HCT116 (cell line): ENCODE data around the gene PRKCH. TPM values are rescaled to one million over a fixed set of nuclear protein-coding genes. Genes with fewer than 3 reads are reported as not detected.

Source experiments
- ATAC-seq: fragments of 200-7000 bp; cut with Tn5 transposase; 2 replicates; pipeline ENCODE4 v1.9.1; 2020; ENCODE audit warnings: mild to moderate bottlenecking, moderate library complexity
- BruUV-seq: library from RNA; stranded (reverse); fragments of 400-500 nt; replicated peaks from 2 replicates; lab custom pipeline; 2021; lab: Mats Ljungman, UMichigan
- CTCF ChIA-PET: fragments of 300-600 bp; sonication (Branson Sonifier 250); formaldehyde crosslinking; loops from one replicate; lab custom pipeline; 2021; ENCODE audit warnings: antibody characterized with exemption; lab: Charles Lee
- POLR2A ChIA-PET: fragments of 300-600, 350-600 bp; sonication (Branson Sonifier 250); formaldehyde crosslinking; loops from one replicate; lab custom pipeline; 2021; ENCODE audit warnings: antibody characterized with exemption; lab: Charles Lee
- RAD21 ChIA-PET, 2 experiments: fragments of 300-600 bp; sonication (Branson Sonifier 250); formaldehyde crosslinking; loops; one replicate each; lab custom pipeline; 2023; ENCODE audit warnings: low total read pairs in 2 of 2; ENCODE audit not compliant: uncharacterized antibody in 2 of 2, unreplicated experiment in 2 of 2, low non-redundant PET in 1 of 2; lab: Charles Lee
- DNase-seq: peaks from one replicate; pipeline ENCODE4 v3.0.0-alpha.2; 2010; ENCODE audit warnings: low read depth, low spot score
- H2AFZ ChIP-seq: fragments of 200-600 bp; shearing (Covaris generic), sonication (generic); 2 replicates; pipeline ENCODE4 v1.6.1; 2017; ENCODE audit warnings: low read depth, mixed run types, mixed read lengths, antibody characterized with exemption, low read length; ENCODE audit not compliant: poor library complexity, severe bottlenecking
- H3K27ac ChIP-seq: 2 replicates; pipeline ENCODE4 v1.5.1; 2012; ENCODE audit warnings: low read depth, low read length
- H3K27me3 ChIP-seq: fragments of 200-600 bp; sonication (generic); 2 replicates; pipeline ENCODE4 v1.6.1; 2016; ENCODE audit warnings: mixed run types, low read length, mixed read lengths; ENCODE audit not compliant: insufficient read depth
- H3K36me3 ChIP-seq, 2 experiments: fragments of 200-500 bp in 1 of 2; fragments of 200-600 bp in 1 of 2; sonication (Bioruptor generic) in 1 of 2; sonication (generic) in 1 of 2; 2 replicates each; pipeline versions ENCODE4 v1.5.1 to v1.6.1; 2014 to 2016; ENCODE audit warnings: low read length in 2 of 2, inconsistent platforms in 1 of 2, mixed read lengths in 1 of 2, mixed run types in 1 of 2; ENCODE audit not compliant: insufficient read depth in 2 of 2, control insufficient read depth in 1 of 2
- H3K4me1 ChIP-seq, 2 experiments: fragments of 200-600 bp in 1 of 2; sonication (generic) in 1 of 2; 2 replicates each; pipeline versions ENCODE4 v1.5.1 to v1.6.1; 2012 to 2017; ENCODE audit warnings: low read length in 2 of 2, inconsistent platforms in 1 of 2, mild to moderate bottlenecking in 1 of 2, mixed read lengths in 1 of 2, mixed run types in 1 of 2, moderate library complexity in 1 of 2; ENCODE audit not compliant: insufficient read depth in 2 of 2, control insufficient read depth in 1 of 2
- H3K4me2 ChIP-seq: fragments of 200-600 bp; sonication (generic); 2 replicates; pipeline ENCODE4 v1.6.1; 2017; ENCODE audit warnings: mixed run types, low read length, mixed read lengths
- H3K4me3 ChIP-seq, 2 experiments: fragments of 200-600 bp in 1 of 2; sonication (generic) in 1 of 2; replicated peaks in 1 of 2; 2 replicates each; pipeline ENCODE4 v1.5.1; 2011 to 2016; ENCODE audit warnings: low read length in 2 of 2, control low read depth in 1 of 2, low read depth in 1 of 2, mild to moderate bottlenecking in 1 of 2, mixed read lengths in 1 of 2, mixed run types in 1 of 2
- H3K79me2 ChIP-seq: fragments of 200-600 bp; sonication (generic); 2 replicates; pipeline ENCODE4 v1.6.1; 2017; ENCODE audit warnings: mild to moderate bottlenecking, mixed run types, low read length, moderate library complexity, mixed read lengths; ENCODE audit not compliant: insufficient read depth
- H3K9ac ChIP-seq: fragments of 200-600 bp; sonication (generic); 2 replicates; pipeline ENCODE4 v1.6.1; 2016; ENCODE audit warnings: low read length, mixed read lengths
- H3K9me2 ChIP-seq: fragments of 200-600 bp; sonication (generic), shearing (Covaris generic); 2 replicates; pipeline ENCODE4 v1.6.1; 2017; ENCODE audit warnings: mixed run types, mild to moderate bottlenecking, moderate library complexity; ENCODE audit not compliant: insufficient read depth
- H3K9me3 ChIP-seq, 2 experiments: fragments of 200-500 bp in 1 of 2; fragments of 200-600 bp in 1 of 2; sonication (Bioruptor generic) in 1 of 2; sonication (generic) in 1 of 2; 2 replicates each; pipeline ENCODE4 v1.6.1; 2014 to 2017; ENCODE audit warnings: low read length in 2 of 2, mixed read lengths in 2 of 2, inconsistent platforms in 1 of 2, low read depth in 1 of 2, mild to moderate bottlenecking in 1 of 2, mixed run types in 1 of 2, moderate library complexity in 1 of 2; ENCODE audit not compliant: control insufficient read depth in 1 of 2, insufficient read depth in 1 of 2
- H4K20me1 ChIP-seq: fragments of 200-600 bp; sonication (generic), shearing (Covaris generic); 2 replicates; pipeline ENCODE4 v1.6.1; 2017; ENCODE audit warnings: mixed run types, mild to moderate bottlenecking, moderate library complexity; ENCODE audit not compliant: insufficient read depth
- ATF3 ChIP-seq: IDR thresholded peaks from 2 replicates; pipeline ENCODE4 v1.6.1; 2012
- CBX3 ChIP-seq: IDR thresholded peaks from 2 replicates; pipeline ENCODE4 v1.6.1; 2012; ENCODE audit warnings: low read depth
- CEBPB ChIP-seq: IDR thresholded peaks from 2 replicates; pipeline ENCODE4 v1.6.1; 2012; ENCODE audit warnings: low read depth
- CTCF ChIP-seq, 3 experiments: fragments of 200-600 bp in 1 of 3; sonication (generic) in 1 of 3; IDR thresholded peaks in 2 of 3; conservative IDR thresholded peaks in 1 of 3; 2 replicates each; pipeline ENCODE4 v1.5.1; 2012 to 2017; ENCODE audit warnings: low read depth in 2 of 3, low read length in 2 of 3, antibody characterized with exemption in 1 of 3, borderline replicate concordance in 1 of 3, control low read depth in 1 of 3, mild to moderate bottlenecking in 1 of 3, mixed read lengths in 1 of 3, mixed run types in 1 of 3, moderate library complexity in 1 of 3; ENCODE audit not compliant: insufficient read depth in 1 of 3
- EGR1 ChIP-seq: IDR thresholded peaks from 2 replicates; pipeline ENCODE4 v1.6.1; 2012; ENCODE audit warnings: low read depth
- ELF1 ChIP-seq: IDR thresholded peaks from 2 replicates; pipeline ENCODE4 v1.6.1; 2012; ENCODE audit warnings: low read depth, borderline replicate concordance
- EZH2 ChIP-seq: fragments of 200-600 bp; sonication (generic); IDR thresholded peaks from 2 replicates; pipeline ENCODE4 v1.6.1; 2017; ENCODE audit warnings: antibody characterized with exemption, mixed run types
- EZH2phosphoT487 ChIP-seq: fragments of 200-600 bp; IDR thresholded peaks from 2 replicates; pipeline ENCODE4 v1.6.1; 2018; ENCODE audit warnings: antibody characterized with exemption, borderline replicate concordance
- MAX ChIP-seq: IDR thresholded peaks from 2 replicates; pipeline ENCODE4 v1.6.1; 2012
- POLR2A ChIP-seq: IDR thresholded peaks from 2 replicates; pipeline ENCODE4 v1.7.0; 2011; ENCODE audit warnings: borderline replicate concordance; ENCODE audit not compliant: insufficient read depth, insufficient read length; ENCODE audit errors: extremely low read depth
- POLR2AphosphoS5 ChIP-seq: IDR thresholded peaks from 2 replicates; pipeline ENCODE4 v1.6.1; 2011; ENCODE audit warnings: mild to moderate bottlenecking, low read depth, low read length, moderate library complexity
- RAD21 ChIP-seq: IDR thresholded peaks from 2 replicates; pipeline ENCODE4 v1.6.1; 2012; ENCODE audit warnings: low read depth, mild to moderate bottlenecking
- SIN3A ChIP-seq: IDR thresholded peaks from 2 replicates; pipeline ENCODE4 v1.6.1; 2012; ENCODE audit warnings: low read depth
- SP1 ChIP-seq: IDR thresholded peaks from 2 replicates; pipeline ENCODE4 v1.6.1; 2012; ENCODE audit warnings: low read depth
- TCF7L2 ChIP-seq: IDR thresholded peaks from 2 replicates; pipeline ENCODE4 v1.7.0; 2011; ENCODE audit warnings: borderline replicate concordance, inconsistent platforms; ENCODE audit not compliant: insufficient read depth, insufficient read length; ENCODE audit errors: extremely low read depth
- YY1 ChIP-seq: IDR thresholded peaks from 2 replicates; pipeline ENCODE4 v1.6.1; 2011; ENCODE audit warnings: low read length, low read depth, moderate library complexity, mild to moderate bottlenecking; ENCODE audit not compliant: insufficient replicate concordance; ENCODE audit errors: extremely low read depth
- ZFX ChIP-seq: fragments of 450-650 bp; IDR thresholded peaks from 2 replicates; pipeline ENCODE4 v1.6.1; 2017
- ZNF274 ChIP-seq: fragments of 200-500 bp; sonication (Bioruptor generic); IDR thresholded peaks from 2 replicates; pipeline ENCODE4 v1.6.1; 2014; ENCODE audit warnings: mild to moderate bottlenecking, low read depth, low read length, inconsistent platforms
- intact Hi-C: fragments of 100-400 bp; cut with micrococcal nuclease; formaldehyde crosslinking; loops from 2 replicates; pipeline ENCODE4 v1.10.0; 2022
- total RNA-seq: library from RNA; stranded (reverse); gene quantifications from one replicate; pipeline ENCODE4 v1.2.1, GENCODE V29; 2021; ENCODE audit not compliant: unreplicated experiment

PRKCH gene
- total RNA-seq, 1 experiment from 2014 or later: 16.6 TPM

- Histone ChIP-seq H3K4me3 (no peak overlapping the region), H4K20me1 (no peaks in the 10 kb centered on the region), H3K36me3 (no peaks in the 10 kb centered on the region), H3K4me2 (no peak overlapping the region), H3K9me2 (no peaks in the 10 kb centered on the region), H3K4me1 (peaks cover 0 to 9% of the 10 kb centered on the region in 2 experiments; a peak in 1 of 4 replicates), H3K79me2 (no peaks in the 10 kb centered on the region), H3K27ac (no peak overlapping the region), H3K9me3 (no peaks in the 10 kb centered on the region), H2AFZ (no peak overlapping the region), H3K9ac (no peak overlapping the region), H3K27me3 (no peaks in the 10 kb centered on the region)
- no peak for ATAC-seq
- no peak for DNase-seq
- no peak for TF ChIP-seq CTCF (IDR thresholded peaks at IDR 0.05 in 2 of 3, conservative IDR thresholded peaks at IDR 0.05 in 1 of 3; ENCODE audit: borderline replicate concordance in 1 of 3, insufficient read depth in 1 of 3, low read depth in 2 of 3, low read length in 2 of 3)
- TF ChIP-seq ZNF274: no peak
- no peak for TF ChIP-seq EZH2
- no peak for TF ChIP-seq TCF7L2
- TF ChIP-seq ELF1: no peak
- no peak for TF ChIP-seq CEBPB
- no peak for TF ChIP-seq MAX
- TF ChIP-seq POLR2AphosphoS5: no peak
- no peak for TF ChIP-seq EZH2phosphoT487
- no peak for TF ChIP-seq SP1
- TF ChIP-seq EGR1: no peak
- no peak for TF ChIP-seq RAD21
- TF ChIP-seq ZFX: no peak
- no peak for TF ChIP-seq POLR2A
- no peak for TF ChIP-seq CBX3
- TF ChIP-seq YY1: no peak
- TF ChIP-seq ATF3: no peak
- TF ChIP-seq SIN3A: no peak
- CTCF ChIA-PET: interaction anchor here (1.2 kb wide), 1 partner anchor 938 kb away, joined by 3 read pairs; no protein-coding TSS in a partner anchor
- RAD21 ChIA-PET: no interaction called here
- POLR2A ChIA-PET: no interaction called here
- no TSS peak for BruUV-seq
- intact Hi-C loops: no loop called here
Measured at GRCh38 chr14:61288228-61288627, 33.2 kb upstream of the PRKCH start.
